ENCODE data around the gene NPC1.

DNA sequence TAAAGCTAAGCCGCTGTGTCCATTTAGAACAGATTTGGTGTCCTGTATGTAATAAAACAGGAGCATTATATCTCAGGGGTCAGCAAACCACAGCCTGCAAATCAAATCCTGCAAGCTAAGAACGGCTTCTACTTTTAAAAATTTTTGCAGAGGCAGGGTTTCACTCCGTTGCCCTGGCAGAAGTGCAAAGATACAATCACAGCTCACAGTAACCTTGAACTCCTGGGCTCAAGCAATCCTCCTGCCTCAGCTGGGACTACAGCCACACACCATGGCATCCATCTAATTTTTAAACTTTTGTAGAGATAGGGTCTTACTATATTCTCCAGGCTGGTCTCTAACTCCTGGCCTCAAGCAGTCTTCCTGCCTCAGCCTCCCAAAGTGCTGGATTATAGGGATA, 28.6 kb upstream of the NPC1 start:
- TF ChIP-seq POLR2A (IDR thresholded peaks at IDR 0.05; ENCODE audit: extremely low read depth, insufficient read length): no peak
- TF ChIP-seq, protein P1, sequence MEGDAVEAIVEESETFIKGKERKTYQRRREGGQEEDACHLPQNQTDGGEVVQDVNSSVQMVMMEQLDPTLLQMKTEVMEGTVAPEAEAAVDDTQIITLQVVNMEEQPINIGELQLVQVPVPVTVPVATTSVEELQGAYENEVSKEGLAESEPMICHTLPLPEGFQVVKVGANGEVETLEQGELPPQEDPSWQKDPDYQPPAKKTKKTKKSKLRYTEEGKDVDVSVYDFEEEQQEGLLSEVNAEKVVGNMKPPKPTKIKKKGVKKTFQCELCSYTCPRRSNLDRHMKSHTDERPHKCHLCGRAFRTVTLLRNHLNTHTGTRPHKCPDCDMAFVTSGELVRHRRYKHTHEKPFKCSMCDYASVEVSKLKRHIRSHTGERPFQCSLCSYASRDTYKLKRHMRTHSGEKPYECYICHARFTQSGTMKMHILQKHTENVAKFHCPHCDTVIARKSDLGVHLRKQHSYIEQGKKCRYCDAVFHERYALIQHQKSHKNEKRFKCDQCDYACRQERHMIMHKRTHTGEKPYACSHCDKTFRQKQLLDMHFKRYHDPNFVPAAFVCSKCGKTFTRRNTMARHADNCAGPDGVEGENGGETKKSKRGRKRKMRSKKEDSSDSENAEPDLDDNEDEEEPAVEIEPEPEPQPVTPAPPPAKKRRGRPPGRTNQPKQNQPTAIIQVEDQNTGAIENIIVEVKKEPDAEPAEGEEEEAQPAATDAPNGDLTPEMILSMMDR (IDR thresholded peaks at IDR 0.05; ENCODE audit: low read depth, low read length): no peak
- TF ChIP-seq, protein P2, sequence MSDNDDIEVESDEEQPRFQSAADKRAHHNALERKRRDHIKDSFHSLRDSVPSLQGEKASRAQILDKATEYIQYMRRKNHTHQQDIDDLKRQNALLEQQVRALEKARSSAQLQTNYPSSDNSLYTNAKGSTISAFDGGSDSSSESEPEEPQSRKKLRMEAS (IDR thresholded peaks at IDR 0.05; ENCODE audit: low read depth, low read length): no peak
